HCT116 (cell line): Measurements from ENCODE around the gene C3orf52. TPM values are rescaled to one million over a fixed set of nuclear protein-coding genes. Genes with fewer than 3 reads are reported as not detected.

Source experiments
- ATAC-seq: fragments of 200-7000 bp; cut with Tn5 transposase; 2 replicates; pipeline ENCODE4 v1.9.1; 2020; ENCODE audit warnings: mild to moderate bottlenecking, moderate library complexity
- BruUV-seq: library from RNA; stranded (reverse); fragments of 400-500 nt; replicated peaks from 2 replicates; lab custom pipeline; 2021; lab: Mats Ljungman, UMichigan
- CTCF ChIA-PET: fragments of 300-600 bp; sonication (Branson Sonifier 250); formaldehyde crosslinking; loops from one replicate; lab custom pipeline; 2021; ENCODE audit warnings: antibody characterized with exemption; lab: Charles Lee
- POLR2A ChIA-PET: fragments of 300-600, 350-600 bp; sonication (Branson Sonifier 250); formaldehyde crosslinking; loops from one replicate; lab custom pipeline; 2021; ENCODE audit warnings: antibody characterized with exemption; lab: Charles Lee
- RAD21 ChIA-PET, 2 experiments: fragments of 300-600 bp; sonication (Branson Sonifier 250); formaldehyde crosslinking; loops; one replicate each; lab custom pipeline; 2023; ENCODE audit warnings: low total read pairs in 2 of 2; ENCODE audit not compliant: uncharacterized antibody in 2 of 2, unreplicated experiment in 2 of 2, low non-redundant PET in 1 of 2; lab: Charles Lee
- DNase-seq: peaks from one replicate; pipeline ENCODE4 v3.0.0-alpha.2; 2010; ENCODE audit warnings: low read depth, low spot score
- H2AFZ ChIP-seq: fragments of 200-600 bp; shearing (Covaris generic), sonication (generic); 2 replicates; pipeline ENCODE4 v1.6.1; 2017; ENCODE audit warnings: low read depth, mixed run types, mixed read lengths, antibody characterized with exemption, low read length; ENCODE audit not compliant: poor library complexity, severe bottlenecking
- H3K27ac ChIP-seq: 2 replicates; pipeline ENCODE4 v1.5.1; 2012; ENCODE audit warnings: low read depth, low read length
- H3K27me3 ChIP-seq: fragments of 200-600 bp; sonication (generic); 2 replicates; pipeline ENCODE4 v1.6.1; 2016; ENCODE audit warnings: mixed run types, low read length, mixed read lengths; ENCODE audit not compliant: insufficient read depth
- H3K36me3 ChIP-seq, 2 experiments: fragments of 200-500 bp in 1 of 2; fragments of 200-600 bp in 1 of 2; sonication (Bioruptor generic) in 1 of 2; sonication (generic) in 1 of 2; 2 replicates each; pipeline versions ENCODE4 v1.5.1 to v1.6.1; 2014 to 2016; ENCODE audit warnings: low read length in 2 of 2, inconsistent platforms in 1 of 2, mixed read lengths in 1 of 2, mixed run types in 1 of 2; ENCODE audit not compliant: insufficient read depth in 2 of 2, control insufficient read depth in 1 of 2
- H3K4me1 ChIP-seq, 2 experiments: fragments of 200-600 bp in 1 of 2; sonication (generic) in 1 of 2; 2 replicates each; pipeline versions ENCODE4 v1.5.1 to v1.6.1; 2012 to 2017; ENCODE audit warnings: low read length in 2 of 2, inconsistent platforms in 1 of 2, mild to moderate bottlenecking in 1 of 2, mixed read lengths in 1 of 2, mixed run types in 1 of 2, moderate library complexity in 1 of 2; ENCODE audit not compliant: insufficient read depth in 2 of 2, control insufficient read depth in 1 of 2
- H3K4me2 ChIP-seq: fragments of 200-600 bp; sonication (generic); 2 replicates; pipeline ENCODE4 v1.6.1; 2017; ENCODE audit warnings: mixed run types, low read length, mixed read lengths
- H3K4me3 ChIP-seq, 2 experiments: fragments of 200-600 bp in 1 of 2; sonication (generic) in 1 of 2; replicated peaks in 1 of 2; 2 replicates each; pipeline ENCODE4 v1.5.1; 2011 to 2016; ENCODE audit warnings: low read length in 2 of 2, control low read depth in 1 of 2, low read depth in 1 of 2, mild to moderate bottlenecking in 1 of 2, mixed read lengths in 1 of 2, mixed run types in 1 of 2
- H3K79me2 ChIP-seq: fragments of 200-600 bp; sonication (generic); 2 replicates; pipeline ENCODE4 v1.6.1; 2017; ENCODE audit warnings: mild to moderate bottlenecking, mixed run types, low read length, moderate library complexity, mixed read lengths; ENCODE audit not compliant: insufficient read depth
- H3K9ac ChIP-seq: fragments of 200-600 bp; sonication (generic); 2 replicates; pipeline ENCODE4 v1.6.1; 2016; ENCODE audit warnings: low read length, mixed read lengths
- H3K9me2 ChIP-seq: fragments of 200-600 bp; sonication (generic), shearing (Covaris generic); 2 replicates; pipeline ENCODE4 v1.6.1; 2017; ENCODE audit warnings: mixed run types, mild to moderate bottlenecking, moderate library complexity; ENCODE audit not compliant: insufficient read depth
- H3K9me3 ChIP-seq, 2 experiments: fragments of 200-500 bp in 1 of 2; fragments of 200-600 bp in 1 of 2; sonication (Bioruptor generic) in 1 of 2; sonication (generic) in 1 of 2; 2 replicates each; pipeline ENCODE4 v1.6.1; 2014 to 2017; ENCODE audit warnings: low read length in 2 of 2, mixed read lengths in 2 of 2, inconsistent platforms in 1 of 2, low read depth in 1 of 2, mild to moderate bottlenecking in 1 of 2, mixed run types in 1 of 2, moderate library complexity in 1 of 2; ENCODE audit not compliant: control insufficient read depth in 1 of 2, insufficient read depth in 1 of 2
- H4K20me1 ChIP-seq: fragments of 200-600 bp; sonication (generic), shearing (Covaris generic); 2 replicates; pipeline ENCODE4 v1.6.1; 2017; ENCODE audit warnings: mixed run types, mild to moderate bottlenecking, moderate library complexity; ENCODE audit not compliant: insufficient read depth
- CBX3 ChIP-seq: IDR thresholded peaks from 2 replicates; pipeline ENCODE4 v1.6.1; 2012; ENCODE audit warnings: low read depth
- CEBPB ChIP-seq: IDR thresholded peaks from 2 replicates; pipeline ENCODE4 v1.6.1; 2012; ENCODE audit warnings: low read depth
- CTCF ChIP-seq, 3 experiments: fragments of 200-600 bp in 1 of 3; sonication (generic) in 1 of 3; IDR thresholded peaks in 2 of 3; conservative IDR thresholded peaks in 1 of 3; 2 replicates each; pipeline ENCODE4 v1.5.1; 2012 to 2017; ENCODE audit warnings: low read depth in 2 of 3, low read length in 2 of 3, antibody characterized with exemption in 1 of 3, borderline replicate concordance in 1 of 3, control low read depth in 1 of 3, mild to moderate bottlenecking in 1 of 3, mixed read lengths in 1 of 3, mixed run types in 1 of 3, moderate library complexity in 1 of 3; ENCODE audit not compliant: insufficient read depth in 1 of 3
- EGR1 ChIP-seq: IDR thresholded peaks from 2 replicates; pipeline ENCODE4 v1.6.1; 2012; ENCODE audit warnings: low read depth
- ELF1 ChIP-seq: IDR thresholded peaks from 2 replicates; pipeline ENCODE4 v1.6.1; 2012; ENCODE audit warnings: low read depth, borderline replicate concordance
- EZH2 ChIP-seq: fragments of 200-600 bp; sonication (generic); IDR thresholded peaks from 2 replicates; pipeline ENCODE4 v1.6.1; 2017; ENCODE audit warnings: antibody characterized with exemption, mixed run types
- EZH2phosphoT487 ChIP-seq: fragments of 200-600 bp; IDR thresholded peaks from 2 replicates; pipeline ENCODE4 v1.6.1; 2018; ENCODE audit warnings: antibody characterized with exemption, borderline replicate concordance
- FOSL1 ChIP-seq: IDR thresholded peaks from 2 replicates; pipeline ENCODE4 v1.6.1; 2012; ENCODE audit warnings: low read depth
- JUND ChIP-seq: IDR thresholded peaks from 2 replicates; pipeline ENCODE4 v1.6.1; 2012
- MAX ChIP-seq: IDR thresholded peaks from 2 replicates; pipeline ENCODE4 v1.6.1; 2012
- POLR2A ChIP-seq: IDR thresholded peaks from 2 replicates; pipeline ENCODE4 v1.7.0; 2011; ENCODE audit warnings: borderline replicate concordance; ENCODE audit not compliant: insufficient read depth, insufficient read length; ENCODE audit errors: extremely low read depth
- RAD21 ChIP-seq: IDR thresholded peaks from 2 replicates; pipeline ENCODE4 v1.6.1; 2012; ENCODE audit warnings: low read depth, mild to moderate bottlenecking
- REST ChIP-seq: IDR thresholded peaks from 2 replicates; pipeline ENCODE4 v1.6.1; 2012; ENCODE audit warnings: low read depth
- SIN3A ChIP-seq: IDR thresholded peaks from 2 replicates; pipeline ENCODE4 v1.6.1; 2012; ENCODE audit warnings: low read depth
- SP1 ChIP-seq: IDR thresholded peaks from 2 replicates; pipeline ENCODE4 v1.6.1; 2012; ENCODE audit warnings: low read depth
- SRF ChIP-seq: IDR thresholded peaks from 2 replicates; pipeline ENCODE4 v1.6.1; 2012; ENCODE audit warnings: low read depth
- TCF7L2 ChIP-seq: IDR thresholded peaks from 2 replicates; pipeline ENCODE4 v1.7.0; 2011; ENCODE audit warnings: borderline replicate concordance, inconsistent platforms; ENCODE audit not compliant: insufficient read depth, insufficient read length; ENCODE audit errors: extremely low read depth
- YY1 ChIP-seq: IDR thresholded peaks from 2 replicates; pipeline ENCODE4 v1.6.1; 2011; ENCODE audit warnings: low read length, low read depth, moderate library complexity, mild to moderate bottlenecking; ENCODE audit not compliant: insufficient replicate concordance; ENCODE audit errors: extremely low read depth
- ZBTB33 ChIP-seq: IDR thresholded peaks from 2 replicates; pipeline ENCODE4 v1.6.1; 2011; ENCODE audit warnings: mild to moderate bottlenecking, low read length, moderate library complexity; ENCODE audit not compliant: insufficient replicate concordance; ENCODE audit errors: extremely low read depth
- intact Hi-C: fragments of 100-400 bp; cut with micrococcal nuclease; formaldehyde crosslinking; loops from 2 replicates; pipeline ENCODE4 v1.10.0; 2022
- total RNA-seq: library from RNA; stranded (reverse); gene quantifications from one replicate; pipeline ENCODE4 v1.2.1, GENCODE V29; 2021; ENCODE audit not compliant: unreplicated experiment

C3orf52 gene
- total RNA-seq, 1 experiment from 2014 or later, result 14.3 TPM

GRCh38 chr3:112167758-112168157, 81.6 kb downstream of the C3orf52 start:
- Histone ChIP-seq H3K9me2 (no peaks in the 10 kb centered on the region), H3K4me1 (no peaks in the 10 kb centered on the region), H3K27ac (no peak overlapping the region), H3K27me3 (no peaks in the 10 kb centered on the region), H3K9me3 (no peaks in the 10 kb centered on the region), H2AFZ (no peak overlapping the region), H3K36me3 (no peaks in the 10 kb centered on the region), H3K4me2 (no peak overlapping the region), H3K4me3 (no peak overlapping the region), H3K9ac (no peak overlapping the region), H4K20me1 (no peaks in the 10 kb centered on the region), H3K79me2 (no peaks in the 10 kb centered on the region)
- ChIA-PET RAD21 (no interaction called here), POLR2A (no interaction called here), CTCF (no interaction called here)
- intact Hi-C loops, result no loop called here
- no TSS peak for BruUV-seq
- TF ChIP-seq MAX, result no peak
- TF ChIP-seq ZBTB33, result no peak
- no peak for TF ChIP-seq JUND
- TF ChIP-seq POLR2A, result no peak
- no peak for TF ChIP-seq RAD21
- TF ChIP-seq FOSL1, result no peak
- TF ChIP-seq SIN3A, result no peak
- TF ChIP-seq EZH2, result no peak
- no peak for TF ChIP-seq SRF
- no peak for TF ChIP-seq CTCF (IDR thresholded peaks at IDR 0.05 in 2 of 3, conservative IDR thresholded peaks at IDR 0.05 in 1 of 3; ENCODE audit: borderline replicate concordance in 1 of 3, insufficient read depth in 1 of 3, low read depth in 2 of 3, low read length in 2 of 3)
- TF ChIP-seq REST, result no peak
- no peak for TF ChIP-seq YY1
- TF ChIP-seq CBX3, result no peak
- TF ChIP-seq TCF7L2, result no peak
- no peak for TF ChIP-seq EGR1
- no peak for TF ChIP-seq CEBPB
- no peak for TF ChIP-seq EZH2phosphoT487
- TF ChIP-seq ELF1, result no peak
- no peak for TF ChIP-seq SP1
- ATAC-seq (no peak), DNase-seq (no peak)
